HCEC 1CT (cell line): Measurements from ENCODE around the gene NRXN3.
"Not testable (repeated sequence)": the region's sequence is repeated elsewhere in the genome, so short reads cannot be mapped to it uniquely, and the experiment has no call there.

Experiments
- DNase-seq: peaks from one replicate; pipeline ENCODE4 v3.0.0-alpha.2; 2017

NRXN3 gene

DNA sequence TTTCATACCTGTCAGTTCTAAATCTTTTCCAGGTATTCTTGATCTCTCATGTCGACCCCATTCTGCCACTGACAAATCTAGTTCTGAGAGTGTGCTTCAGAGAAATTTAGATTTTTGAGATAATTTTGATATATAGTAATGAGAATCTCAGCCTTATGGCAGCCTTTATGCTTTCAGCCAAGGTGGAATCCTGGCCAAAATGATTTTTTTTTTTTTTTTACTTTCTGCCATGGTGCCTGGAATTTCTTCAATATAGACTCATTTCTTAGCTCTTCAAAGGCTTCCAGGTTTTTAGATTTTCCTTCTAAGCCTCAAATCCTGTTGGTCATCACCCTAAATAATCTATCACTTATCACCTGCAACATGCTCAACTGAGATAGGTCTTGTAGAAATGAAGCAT lies 926.6 kb downstream of the NRXN3 start:
- DNase-seq: no peak

- no peak for DNase-seq
These were observed 928.2 kb downstream of the NRXN3 start for GRCh38 chr14:79098324-79098723.

- DNase-seq: no peak
These were observed 930.4 kb downstream of the NRXN3 start for GRCh38 chr14:79100578-79100977.

DNA sequence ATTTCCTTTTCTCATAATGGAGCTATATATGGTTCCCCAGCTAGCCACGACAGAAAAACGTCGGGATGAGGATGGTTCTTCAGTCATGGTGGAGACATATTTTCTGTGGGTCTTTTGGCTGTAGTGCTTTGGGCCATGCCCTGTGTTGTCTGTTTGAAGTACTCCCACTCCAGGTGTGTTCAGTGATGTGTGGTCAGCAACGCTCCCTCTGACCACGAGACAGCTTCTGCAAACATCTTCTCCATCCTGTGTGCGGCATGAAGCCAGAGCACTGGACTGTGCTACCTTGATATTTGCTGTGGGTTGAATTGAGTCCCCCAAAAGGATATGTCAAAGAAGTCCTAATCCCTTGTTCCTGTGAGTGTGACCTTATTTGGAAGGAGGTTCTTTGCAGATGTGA lies 931.2 kb downstream of the NRXN3 start:
- no peak for DNase-seq

GRCh38 chr14:79103764-79104163 lies 933.6 kb downstream of the NRXN3 start:
- no peak for DNase-seq

GRCh38 chr14:79110564-79110963 lies 940.4 kb downstream of the NRXN3 start:
- DNase-seq: not testable (repeated sequence)

GRCh38 chr14:79111987-79112501 lies 941.9 kb downstream of the NRXN3 start:
- peak; percentile 69 for DNase-seq

GRCh38 chr14:79117561-79117960 lies 947.4 kb downstream of the NRXN3 start:
- no peak for DNase-seq

- no peak for DNase-seq
These were observed 948.1 kb downstream of the NRXN3 start for GRCh38 chr14:79118291-79118690.

- no peak for DNase-seq
These were observed 964.2 kb downstream of the NRXN3 start for GRCh38 chr14:79134361-79134760.

DNA sequence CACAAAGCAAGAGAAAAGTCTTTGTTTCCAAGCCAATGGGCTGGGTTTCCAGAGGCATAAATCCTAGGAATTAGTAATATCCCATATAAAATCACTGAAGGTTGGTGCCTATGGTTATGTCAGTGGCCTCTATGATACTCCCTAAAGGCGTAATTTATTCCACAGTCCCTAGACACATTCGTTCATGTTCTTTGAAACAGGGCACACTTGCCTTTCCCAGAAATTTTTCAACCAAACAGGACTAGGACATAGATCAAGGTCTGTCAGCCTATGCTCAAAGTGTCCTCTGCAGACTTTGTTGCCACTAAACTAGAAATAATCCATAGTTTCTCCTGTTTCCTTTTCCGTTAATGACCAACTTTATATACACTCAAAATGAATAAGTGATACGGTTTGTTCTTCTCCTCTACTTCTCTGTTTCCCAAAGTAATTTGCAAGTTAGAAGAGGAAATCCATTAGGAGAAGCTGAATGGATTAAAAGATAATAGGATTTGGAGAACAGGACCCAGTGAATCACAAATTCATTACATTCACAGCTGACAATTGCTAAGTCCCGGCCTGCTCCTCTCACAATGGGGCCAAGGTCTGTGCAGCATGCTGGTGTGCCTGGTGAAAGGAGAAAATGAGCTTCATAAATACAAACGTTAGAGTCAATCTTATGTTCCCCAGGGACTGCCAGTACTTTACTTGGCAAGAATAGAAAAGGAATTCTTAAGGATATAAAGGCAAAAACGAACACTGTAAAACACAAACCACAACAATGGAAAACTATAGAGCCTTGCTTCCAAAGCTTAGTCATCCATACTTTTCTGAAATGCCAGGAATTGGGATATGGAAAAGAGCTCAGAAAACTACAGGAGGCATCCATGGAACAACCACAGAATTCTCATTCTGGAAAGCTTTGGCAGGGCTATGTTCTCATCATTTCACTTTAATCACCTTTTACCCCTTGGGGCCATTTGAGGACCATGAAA lies 966.2 kb downstream of the NRXN3 start:
- no peak for DNase-seq

DNA sequence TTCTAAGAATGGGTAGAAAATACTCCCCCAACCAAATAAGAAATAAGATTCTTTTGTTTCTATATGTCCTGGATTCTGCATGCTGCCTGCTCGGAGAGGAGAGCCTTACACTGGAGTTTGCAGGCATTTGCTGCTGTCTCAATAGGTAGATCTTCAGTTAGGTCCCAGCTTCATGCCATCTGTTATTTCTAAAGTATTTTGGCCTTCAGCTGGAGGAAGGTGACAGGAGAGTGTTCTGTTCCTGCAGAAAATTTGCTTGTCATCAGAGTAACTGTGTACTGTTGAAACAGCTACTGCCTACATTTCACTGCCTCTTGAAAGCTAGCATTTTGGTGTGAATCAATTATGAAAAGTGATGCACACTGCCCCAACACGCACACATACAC lies 966.9 kb downstream of the NRXN3 start:
- no peak for DNase-seq

- DNase-seq: no peak
These were observed 967.7 kb downstream of the NRXN3 start for GRCh38 chr14:79137836-79138235.

DNA sequence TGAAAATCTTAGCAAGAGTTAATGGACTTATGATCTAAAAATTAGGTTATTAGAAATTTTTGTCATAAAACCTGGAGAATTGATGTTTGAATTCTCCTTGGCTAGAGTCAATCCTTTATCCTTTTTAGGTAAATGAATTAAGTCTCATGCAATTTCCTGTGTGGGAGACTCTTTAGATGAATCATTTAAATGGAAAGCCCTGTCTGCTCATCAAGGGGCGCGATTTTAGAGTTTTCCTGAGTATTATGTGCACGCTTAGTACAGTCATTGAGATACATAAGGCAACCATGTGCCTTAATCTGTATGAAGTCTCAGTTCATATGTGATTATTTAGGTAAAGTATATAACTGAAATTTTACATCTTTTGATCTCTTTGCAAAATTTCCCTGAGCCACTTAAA lies 974.7 kb downstream of the NRXN3 start:
- DNase-seq: peak; percentile 71

DNA sequence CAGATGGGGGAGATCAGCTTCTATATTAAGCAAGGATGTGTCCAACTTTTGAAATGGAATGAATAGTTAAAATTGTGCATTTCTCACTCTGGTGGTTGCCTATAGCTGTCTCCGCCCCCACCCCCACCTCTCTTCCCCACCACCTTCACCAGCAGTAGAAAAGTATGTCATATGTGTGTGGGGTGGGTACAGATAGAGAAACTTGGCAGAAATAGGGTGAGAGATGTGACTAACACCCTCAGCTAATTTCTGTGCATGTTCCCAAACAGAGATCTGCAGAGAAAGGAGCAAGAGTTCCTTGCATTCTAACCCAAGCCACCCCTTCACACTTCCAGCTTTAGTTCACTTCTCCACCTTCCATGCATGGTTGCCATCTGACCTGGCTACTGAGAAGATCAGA lies 980.1 kb downstream of the NRXN3 start:
- DNase-seq: no peak

DNA sequence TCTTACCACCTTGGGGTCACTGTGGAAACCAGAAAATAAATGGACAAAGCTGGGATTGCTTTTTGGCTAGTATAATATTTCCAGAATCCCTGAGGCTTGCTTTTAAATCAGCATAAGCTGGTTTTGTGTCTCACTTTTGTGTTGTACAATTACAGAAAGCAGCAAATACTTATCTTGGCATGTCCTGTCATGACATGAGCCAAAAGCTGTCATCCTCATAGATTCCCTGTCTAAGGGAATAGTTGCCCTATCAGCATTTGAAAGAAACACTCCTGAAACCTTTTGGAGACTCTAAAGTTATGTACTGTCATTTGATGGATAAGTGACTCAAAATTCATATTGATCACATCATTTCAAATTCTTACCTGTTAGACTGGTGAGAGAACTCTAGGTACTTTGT lies 987.2 kb downstream of the NRXN3 start:
- no peak for DNase-seq

GRCh38 chr14:79161571-79161970 lies 991.4 kb downstream of the NRXN3 start:
- DNase-seq: peak; percentile 42

DNA sequence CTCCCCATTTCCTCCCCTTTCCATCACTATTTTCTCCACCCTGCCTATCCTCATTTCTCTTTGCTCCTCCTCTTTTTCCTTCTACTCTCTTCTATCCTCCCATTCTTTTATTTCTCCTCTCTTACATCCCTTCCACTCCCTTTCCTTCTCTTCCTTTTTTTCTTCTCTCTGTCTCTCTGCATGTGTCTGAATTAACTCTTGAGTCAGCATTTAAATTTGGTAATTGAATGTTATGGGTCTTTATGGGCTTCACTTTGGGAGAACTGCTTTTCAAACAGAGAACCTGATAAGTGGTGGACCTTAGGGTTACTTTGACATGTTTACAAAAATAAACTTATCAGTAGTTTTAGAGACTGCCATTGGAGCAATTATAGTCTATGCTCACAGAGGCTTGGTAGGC lies 992.7 kb downstream of the NRXN3 start:
- DNase-seq: no peak

- no peak for DNase-seq
These were observed 995.4 kb downstream of the NRXN3 start for GRCh38 chr14:79165471-79166090.

DNA sequence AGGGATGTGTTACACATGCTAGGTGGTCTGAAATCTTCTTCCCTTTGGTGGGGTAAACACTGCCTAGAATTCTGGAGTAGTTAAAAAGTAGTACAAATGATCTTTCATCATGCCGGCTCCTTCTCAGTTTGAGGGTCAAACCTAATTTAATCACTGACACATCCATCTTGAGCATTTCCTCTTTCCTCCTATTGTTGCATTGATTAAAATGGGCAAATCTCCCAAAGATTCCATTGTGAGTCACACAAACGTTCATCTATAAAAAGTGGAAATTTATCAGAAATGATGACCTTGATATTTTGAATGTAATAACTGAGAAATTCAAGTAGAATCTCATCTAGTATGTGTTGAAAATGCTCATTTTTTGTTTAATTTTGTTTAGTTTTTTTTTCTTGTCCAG lies 996.0 kb downstream of the NRXN3 start:
- no peak for DNase-seq

DNA sequence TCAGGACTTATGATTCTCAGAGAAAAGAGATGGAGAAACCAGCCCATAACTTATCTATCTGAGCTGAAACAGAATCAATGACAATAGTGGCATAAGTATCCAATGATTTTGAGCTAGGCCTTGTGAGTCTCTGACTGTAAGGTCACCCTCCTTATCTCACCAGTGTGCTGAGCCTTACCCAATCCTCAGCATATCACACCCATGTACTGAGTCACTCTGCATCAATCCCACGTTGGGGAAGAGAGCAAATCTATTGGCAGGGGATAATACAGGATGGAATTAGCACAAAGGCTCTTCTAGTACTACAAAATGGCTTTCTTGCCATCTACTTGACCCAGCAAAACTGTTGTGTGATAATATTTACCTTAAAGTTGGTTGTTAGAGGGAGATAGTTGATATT lies 997.8 kb downstream of the NRXN3 start:
- no peak for DNase-seq

GRCh38 chr14:79175671-79176070 lies 1005.5 kb downstream of the NRXN3 start:
- peak; percentile 13 for DNase-seq

DNA sequence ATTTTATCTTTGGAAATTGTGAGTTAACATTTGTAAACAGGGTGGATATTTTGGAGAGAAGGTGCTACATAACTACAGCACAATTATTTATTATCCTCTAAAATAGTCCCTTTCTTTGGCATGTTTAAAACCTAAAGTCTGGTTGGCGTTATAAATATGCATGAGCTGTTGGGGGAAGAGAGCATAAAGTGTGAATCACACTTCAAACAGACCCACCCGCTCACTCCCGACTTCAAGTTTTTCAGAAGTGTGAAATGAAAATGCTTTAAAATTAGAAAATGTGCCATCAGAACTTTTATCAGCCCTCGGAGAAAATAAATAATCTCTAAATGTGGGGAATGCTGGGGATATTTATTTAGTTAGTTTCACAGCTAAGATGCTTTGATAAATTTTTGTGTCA lies 1006.9 kb downstream of the NRXN3 start:
- DNase-seq: no peak

GRCh38 chr14:79178719-79179118 lies 1008.5 kb downstream of the NRXN3 start:
- DNase-seq: no peak
